UCSD-AML1 (cell line): Measurements from ENCODE around the gene ACP4.
A peak's percentile ranks its signal among the peaks of the same experiment; 100 is the strongest.
"Not testable (repeated sequence)": the region's sequence is repeated elsewhere in the genome, so short reads cannot be mapped to it uniquely, and the experiment has no call there.

ENCODE experiments used
- DNase-seq: peaks from one replicate; lab custom pipeline; 2025; ENCODE audit not compliant: unreplicated experiment; lab: John Stamatoyannopoulos, UW

Gene ACP4

DNA sequence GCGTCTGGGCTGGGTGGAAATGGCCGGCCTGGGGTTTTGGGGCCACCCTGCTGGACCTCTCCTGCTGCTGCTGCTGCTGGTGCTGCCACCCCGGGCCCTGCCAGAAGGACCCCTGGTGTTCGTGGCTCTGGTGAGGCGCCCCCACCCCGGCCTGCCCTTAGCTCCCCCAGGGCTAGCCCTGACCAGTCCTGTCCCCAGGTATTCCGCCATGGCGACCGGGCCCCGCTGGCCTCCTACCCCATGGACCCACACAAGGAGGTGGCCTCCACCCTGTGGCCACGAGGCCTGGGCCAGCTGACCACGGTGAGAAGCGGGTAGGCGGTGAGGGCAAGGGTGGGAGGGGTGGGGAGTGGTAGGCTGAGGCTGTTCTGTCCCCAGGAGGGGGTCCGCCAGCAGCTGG, at the start of gene ACP4:
TSS of gene ACP4 (plus strand) at position 20 of the 400 bp plus-strand sequence. CDS start at position 20, 0 bp downstream.
- DNase-seq: no peak

DNA sequence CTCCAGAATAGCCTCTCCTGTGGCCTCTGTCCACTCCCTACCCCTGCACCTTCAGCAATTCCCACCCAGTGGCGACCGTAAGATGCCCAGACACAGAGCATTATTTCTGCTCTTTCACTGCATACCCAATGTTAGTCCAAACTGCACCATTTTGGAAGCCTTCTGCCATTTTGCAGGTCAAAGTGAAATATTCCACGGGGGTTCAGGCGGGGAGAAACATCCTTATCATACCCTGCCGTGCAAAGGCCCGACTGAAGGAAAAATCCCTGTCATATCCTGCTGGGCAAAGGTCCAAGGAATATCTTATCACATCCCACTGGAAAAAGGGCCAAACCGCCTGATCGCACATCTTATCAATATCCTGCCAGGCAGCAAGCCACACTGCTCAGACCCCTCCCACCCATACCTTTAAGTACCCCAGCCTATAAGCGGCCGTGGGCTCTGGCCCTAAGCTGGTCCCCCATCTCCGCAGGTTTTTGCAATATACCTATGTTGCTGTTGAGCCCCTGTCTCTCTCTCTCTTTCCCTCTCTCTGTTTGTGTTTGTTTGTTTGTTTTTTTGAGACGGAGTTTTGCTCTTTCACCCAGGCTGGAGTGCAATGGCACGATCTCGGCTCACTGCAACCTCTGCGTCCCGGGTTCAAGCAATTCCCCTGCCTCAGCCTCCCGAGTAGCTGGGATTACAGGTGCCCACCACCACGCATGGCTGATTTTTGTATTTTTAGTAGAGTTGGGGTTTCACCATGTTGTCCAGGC, 48.9 kb upstream of the ACP4 start:
- DNase-seq: peak; percentile 30

- DNase-seq: no peak
These were observed 46.7 kb upstream of the ACP4 start for GRCh38 chr19:50743537-50743936.

- DNase-seq: no peak
These were observed 45.0 kb upstream of the ACP4 start for GRCh38 chr19:50745221-50745620.

- not testable (repeated sequence) for DNase-seq
These were observed 43.1 kb upstream of the ACP4 start for GRCh38 chr19:50747141-50747540.

- DNase-seq: no peak
These were observed 40.7 kb upstream of the ACP4 start for GRCh38 chr19:50749490-50749889.

- no peak for DNase-seq
These were observed 40.2 kb upstream of the ACP4 start for GRCh38 chr19:50750010-50750409.

DNA sequence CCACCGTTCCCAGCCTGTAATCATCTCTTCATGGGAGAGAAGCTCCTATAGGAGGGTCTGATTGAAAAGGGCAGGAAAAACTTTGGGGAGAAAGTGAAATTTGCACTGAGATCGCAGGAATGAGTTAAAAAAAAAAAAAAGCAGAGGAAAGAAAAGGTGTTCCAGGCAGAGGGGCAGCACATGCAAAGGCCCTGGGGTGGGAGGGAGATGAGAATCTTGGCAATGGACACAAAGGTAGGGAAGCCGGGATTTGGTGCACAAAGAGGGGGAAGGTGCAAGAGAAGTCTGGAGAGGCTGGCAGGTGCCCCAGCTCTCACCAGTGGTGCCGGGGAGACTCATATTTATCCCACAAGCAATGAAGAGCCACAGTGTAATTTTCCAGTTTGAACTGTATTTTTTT, 36.3 kb upstream of the ACP4 start:
- DNase-seq: no peak

DNA sequence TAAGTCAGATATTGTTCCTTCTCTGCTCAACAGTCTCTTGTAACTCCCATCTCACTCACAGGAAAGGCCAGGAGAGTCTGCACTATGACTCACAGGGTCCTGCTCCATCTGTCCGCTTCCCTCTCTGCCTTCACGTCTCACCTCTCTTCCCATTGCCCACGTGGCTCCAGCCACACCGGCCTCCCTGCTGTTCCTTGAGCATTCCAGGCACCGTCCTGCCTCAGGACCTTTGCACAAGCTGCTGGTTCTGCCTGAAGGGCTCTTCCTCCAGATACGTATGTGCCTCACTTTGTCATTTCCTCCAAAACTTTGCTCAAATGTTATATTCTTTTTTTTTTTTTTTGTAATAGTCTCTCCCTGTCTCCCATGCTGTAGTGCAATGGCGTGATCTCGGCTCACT, 34.0 kb upstream of the ACP4 start:
- not testable (repeated sequence) for DNase-seq

GRCh38 chr19:50757624-50758023, 32.6 kb upstream of the ACP4 start:
- not testable (repeated sequence) for DNase-seq

DNA sequence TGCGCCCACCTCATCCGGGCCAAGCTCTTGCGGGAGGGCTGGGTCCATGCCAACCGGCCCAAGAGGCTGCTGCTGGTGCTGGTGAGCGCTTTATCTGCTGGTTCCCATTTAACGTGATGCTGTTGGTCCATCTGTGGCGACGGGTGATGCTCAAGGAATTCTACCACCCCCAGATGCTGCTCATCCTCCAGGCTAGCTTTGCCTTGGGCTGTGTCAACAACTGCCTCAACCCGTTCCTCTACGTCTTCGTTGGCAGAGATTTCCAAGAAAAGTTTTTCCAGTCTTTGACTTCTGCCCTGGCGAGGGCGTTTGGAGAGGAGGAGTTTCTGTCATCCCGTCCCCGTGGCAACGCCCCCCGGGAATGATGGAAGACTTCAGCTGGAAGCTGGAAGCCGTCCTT, 31.1 kb upstream of the ACP4 start:
- DNase-seq: not testable (repeated sequence)

GRCh38 chr19:50759886-50760285, 30.3 kb upstream of the ACP4 start:
- DNase-seq: no peak

GRCh38 chr19:50761501-50761900, 28.7 kb upstream of the ACP4 start:
- not testable (repeated sequence) for DNase-seq

- not testable (repeated sequence) for DNase-seq
These were observed 26.7 kb upstream of the ACP4 start for GRCh38 chr19:50763521-50763920.

DNA sequence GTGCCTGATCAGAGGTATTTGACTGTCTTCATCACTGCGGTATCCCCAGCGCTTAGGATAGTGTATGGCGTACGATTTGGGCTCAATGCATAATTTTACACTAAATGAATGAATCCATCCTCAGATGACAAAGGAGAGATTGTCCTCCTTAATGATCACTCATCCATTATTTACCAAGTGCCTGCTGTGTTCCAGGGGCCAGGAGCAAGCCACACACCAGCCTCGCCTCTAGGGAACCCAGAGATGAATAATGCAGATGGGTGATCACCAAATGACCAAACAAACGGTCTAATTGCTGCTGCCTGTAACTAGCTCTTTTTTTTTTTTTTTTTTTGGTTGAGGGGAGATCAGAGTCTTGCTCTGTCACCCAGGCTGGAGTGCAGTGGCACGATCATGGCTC, 25.8 kb upstream of the ACP4 start:
- DNase-seq: no peak

- not testable (repeated sequence) for DNase-seq
These were observed 23.5 kb upstream of the ACP4 start for GRCh38 chr19:50766746-50767145.

GRCh38 chr19:50767263-50767662, 23.0 kb upstream of the ACP4 start:
- DNase-seq: not testable (repeated sequence)

- DNase-seq: no peak
These were observed 21.9 kb upstream of the ACP4 start for GRCh38 chr19:50768277-50768676.

DNA sequence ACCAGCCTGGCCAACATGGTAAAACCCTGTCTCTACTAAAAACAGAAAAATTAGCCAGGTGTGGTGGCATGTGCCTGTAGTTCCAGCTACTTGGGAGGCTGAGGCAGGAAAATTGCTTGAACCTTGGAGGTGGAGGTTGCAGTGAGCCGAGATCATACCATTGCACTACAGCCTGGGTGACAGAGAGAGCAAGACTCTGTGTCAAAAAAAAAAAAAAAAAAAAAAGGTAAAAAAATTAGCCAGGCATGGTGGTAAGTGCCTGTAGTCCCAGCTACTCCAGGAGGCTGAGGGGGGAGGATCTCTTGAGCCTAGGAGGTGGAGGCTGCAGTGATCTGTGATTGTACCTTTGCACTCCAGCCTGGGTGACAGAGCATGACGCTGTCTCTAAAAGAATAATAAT, 20.1 kb upstream of the ACP4 start, which contains the start of gene GPR32:
TSS of gene GPR32 (plus strand) at position 301 of the 400 bp plus-strand sequence. CDS start 137 bp downstream, outside the sequence.
- DNase-seq: not testable (repeated sequence)

DNA sequence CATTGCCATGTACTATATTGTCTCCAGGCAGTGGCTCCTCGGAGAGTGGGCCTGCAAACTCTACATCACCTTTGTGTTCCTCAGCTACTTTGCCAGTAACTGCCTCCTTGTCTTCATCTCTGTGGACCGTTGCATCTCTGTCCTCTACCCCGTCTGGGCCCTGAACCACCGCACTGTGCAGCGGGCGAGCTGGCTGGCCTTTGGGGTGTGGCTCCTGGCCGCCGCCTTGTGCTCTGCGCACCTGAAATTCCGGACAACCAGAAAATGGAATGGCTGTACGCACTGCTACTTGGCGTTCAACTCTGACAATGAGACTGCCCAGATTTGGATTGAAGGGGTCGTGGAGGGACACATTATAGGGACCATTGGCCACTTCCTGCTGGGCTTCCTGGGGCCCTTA, 19.3 kb upstream of the ACP4 start:
- DNase-seq: no peak

DNA sequence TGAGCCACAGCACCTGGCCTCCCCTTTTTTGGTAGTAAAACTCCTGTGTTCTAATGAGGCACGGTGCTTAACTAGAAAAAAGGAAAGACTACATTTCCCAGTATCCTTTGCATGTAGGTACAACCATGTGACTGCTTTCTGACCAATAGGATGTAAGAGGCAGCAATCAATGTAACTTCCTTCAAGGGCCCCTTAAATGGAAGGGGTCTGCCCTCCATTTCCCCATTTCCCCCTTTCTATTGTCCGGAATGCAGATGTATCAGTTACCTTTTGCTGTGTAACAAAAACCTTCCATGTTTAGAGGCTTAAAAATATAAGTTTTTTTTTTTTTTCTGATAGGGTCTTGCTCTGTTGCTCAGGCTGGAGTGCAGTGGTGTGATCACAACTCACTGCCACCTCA, 17.7 kb upstream of the ACP4 start:
- no peak for DNase-seq

- DNase-seq: not testable (repeated sequence)
These were observed 17.3 kb upstream of the ACP4 start for GRCh38 chr19:50772912-50773311.

DNA sequence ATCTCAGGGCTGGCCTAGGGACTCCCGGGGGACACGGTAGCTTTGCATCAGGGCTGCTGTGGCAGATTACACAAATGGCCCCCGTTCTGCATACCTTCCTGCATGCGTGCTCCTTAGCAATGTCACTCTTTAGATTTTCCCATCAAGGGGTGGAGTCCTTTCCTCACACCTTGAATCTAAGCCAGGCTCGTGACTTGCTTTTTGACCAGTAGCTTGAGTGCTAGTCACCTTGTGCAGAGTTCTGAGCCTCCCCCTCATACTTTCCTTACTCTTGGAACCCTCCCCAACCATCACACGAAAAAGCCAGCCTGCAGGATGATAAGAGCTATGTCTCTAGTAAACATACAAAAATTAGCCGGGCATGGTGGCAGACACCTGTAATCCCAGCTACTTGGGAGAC, 16.8 kb upstream of the ACP4 start:
- DNase-seq: not testable (repeated sequence)
